GM21367 (cell line): ENCODE measurements around the gene THAP12.
"Not testable (repeated sequence)": the region's sequence is repeated elsewhere in the genome, so short reads cannot be mapped to it uniquely, and the experiment has no call there.

Experiments used
- ATAC-seq: cut with Tn5 transposase; IDR thresholded peaks from one replicate; pipeline ENCODE4 v1.9.1; 2021; ENCODE audit not compliant: unreplicated experiment

THAP12 gene

GRCh38 chr11:76380977-76381719 lies at the start of gene THAP12, which contains the start of gene GVQW3:
Gene THAP12 (minus strand): TSS chr11:76381132. CDS start chr11:76380836, 296 bp downstream.
Gene GVQW3 (plus strand): TSS chr11:76381323. CDS start chr11:76381829, 506 bp downstream.
- ATAC-seq = peak; percentile 67

- no peak for ATAC-seq
Measured at GRCh38 chr11:76426660-76427059, 45.7 kb upstream of the THAP12 start.

GRCh38 chr11:76424891-76425290 lies 44.0 kb upstream of the THAP12 start:
- ATAC-seq = no peak

GRCh38 chr11:76424379-76424778 lies 43.4 kb upstream of the THAP12 start:
- no peak for ATAC-seq

- ATAC-seq = no peak
Measured at GRCh38 chr11:76419896-76420295, 39.0 kb upstream of the THAP12 start.

- ATAC-seq = no peak
Measured at GRCh38 chr11:76415073-76415472, 34.1 kb upstream of the THAP12 start.

GRCh38 chr11:76410851-76411357 lies 30.0 kb upstream of the THAP12 start:
- no peak for ATAC-seq

- ATAC-seq = no peak
Measured at GRCh38 chr11:76408171-76408965, 27.4 kb upstream of the THAP12 start.

- ATAC-seq = no peak
Measured at GRCh38 chr11:76406359-76406758, 25.4 kb upstream of the THAP12 start.

GRCh38 chr11:76401484-76401883 lies 20.6 kb upstream of the THAP12 start:
- not testable (repeated sequence) for ATAC-seq

GRCh38 chr11:76400967-76401366 lies 20.0 kb upstream of the THAP12 start:
- ATAC-seq = no peak

- ATAC-seq = no peak
Measured at GRCh38 chr11:76397383-76397782, 16.5 kb upstream of the THAP12 start.

- no peak for ATAC-seq
Measured at GRCh38 chr11:76395296-76395695, 14.4 kb upstream of the THAP12 start.

GRCh38 chr11:76394411-76394810 lies 13.5 kb upstream of the THAP12 start:
- ATAC-seq = no peak

GRCh38 chr11:76392870-76393269 lies 11.9 kb upstream of the THAP12 start:
- ATAC-seq = no peak

GRCh38 chr11:76391811-76392475 lies 11.0 kb upstream of the THAP12 start:
- ATAC-seq = no peak

GRCh38 chr11:76391021-76391420 lies 10.1 kb upstream of the THAP12 start:
- no peak for ATAC-seq

- ATAC-seq = no peak
Measured at GRCh38 chr11:76388408-76388807, 7.5 kb upstream of the THAP12 start.

GRCh38 chr11:76385903-76386302 lies 5.0 kb upstream of the THAP12 start:
- ATAC-seq = no peak

GRCh38 chr11:76382209-76382608 lies 1.3 kb upstream of the THAP12 start:
- no peak for ATAC-seq
